Epithelial cell of proximal tubule (primary cell): ENCODE results near the gene KCNJ6. TPM values are rescaled to one million over a fixed set of nuclear protein-coding genes. Genes with fewer than 3 reads are reported as not detected.

Experiments
- DNase-seq: peaks from one replicate; pipeline ENCODE4 v3.0.0-alpha.2; 2011; ENCODE audit warnings: low read depth
- H3K4me3 ChIP-seq: 2 replicates; pipeline ENCODE4 v1.5.1; 2011; ENCODE audit warnings: low read depth, mild to moderate bottlenecking, low read length
- total RNA-seq: library from RNA; depleted of rRNA; stranded (reverse); fragments of >200 nt; gene quantifications from 2 replicates; pipeline ENCODE4 v1.2.3, GENCODE V29; 2015
- TF ChIP-seq, protein P1 (sequence below): conservative IDR thresholded peaks from 2 replicates; pipeline ENCODE4 v1.5.1; 2012; ENCODE audit warnings: low read depth, mild to moderate bottlenecking, low read length

The KCNJ6 gene
- total RNA-seq, 1 donor from 2014 or later = under 0.01 TPM

DNA sequence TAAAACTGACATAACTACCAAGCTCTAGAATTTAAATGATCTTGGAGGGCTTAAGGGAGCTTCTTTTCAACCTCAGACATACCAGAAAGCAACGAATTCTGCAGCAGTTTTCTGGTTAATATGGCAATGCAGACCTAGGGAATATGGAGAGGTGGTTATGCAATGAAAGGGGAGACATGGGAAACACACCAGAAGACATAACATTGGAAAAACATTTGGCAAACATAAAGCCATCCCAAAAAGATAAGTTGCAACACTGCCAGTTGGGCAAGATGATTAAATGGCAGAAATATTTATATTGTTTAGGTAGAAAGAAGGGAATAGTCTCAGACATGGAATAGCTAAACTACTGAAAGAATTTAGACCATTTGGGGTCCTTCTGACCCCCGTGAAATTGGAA lies 104.5 kb downstream of the KCNJ6 start:
- TF ChIP-seq, protein P1, sequence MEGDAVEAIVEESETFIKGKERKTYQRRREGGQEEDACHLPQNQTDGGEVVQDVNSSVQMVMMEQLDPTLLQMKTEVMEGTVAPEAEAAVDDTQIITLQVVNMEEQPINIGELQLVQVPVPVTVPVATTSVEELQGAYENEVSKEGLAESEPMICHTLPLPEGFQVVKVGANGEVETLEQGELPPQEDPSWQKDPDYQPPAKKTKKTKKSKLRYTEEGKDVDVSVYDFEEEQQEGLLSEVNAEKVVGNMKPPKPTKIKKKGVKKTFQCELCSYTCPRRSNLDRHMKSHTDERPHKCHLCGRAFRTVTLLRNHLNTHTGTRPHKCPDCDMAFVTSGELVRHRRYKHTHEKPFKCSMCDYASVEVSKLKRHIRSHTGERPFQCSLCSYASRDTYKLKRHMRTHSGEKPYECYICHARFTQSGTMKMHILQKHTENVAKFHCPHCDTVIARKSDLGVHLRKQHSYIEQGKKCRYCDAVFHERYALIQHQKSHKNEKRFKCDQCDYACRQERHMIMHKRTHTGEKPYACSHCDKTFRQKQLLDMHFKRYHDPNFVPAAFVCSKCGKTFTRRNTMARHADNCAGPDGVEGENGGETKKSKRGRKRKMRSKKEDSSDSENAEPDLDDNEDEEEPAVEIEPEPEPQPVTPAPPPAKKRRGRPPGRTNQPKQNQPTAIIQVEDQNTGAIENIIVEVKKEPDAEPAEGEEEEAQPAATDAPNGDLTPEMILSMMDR = no peak
- no peak for DNase-seq
- no peak overlapping the region for H3K4me3 ChIP-seq

DNA sequence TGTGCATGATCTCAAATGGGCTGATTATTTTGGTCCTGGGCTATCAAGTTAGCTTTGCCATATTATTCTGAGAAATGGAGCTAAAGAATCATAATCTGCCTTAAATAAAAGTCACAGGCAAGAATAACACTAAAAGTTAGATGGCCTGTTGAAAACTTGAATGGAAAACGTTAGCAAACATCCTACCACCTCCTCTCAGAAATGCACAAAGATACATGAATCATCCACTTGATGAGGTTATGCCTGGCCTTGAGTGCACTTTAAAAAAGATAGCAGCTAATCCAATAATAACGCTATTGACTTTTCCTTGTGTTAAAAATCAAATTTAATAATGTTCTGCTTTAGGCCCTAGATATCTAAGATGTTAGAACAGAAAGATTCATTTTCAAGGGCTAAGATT lies 108.0 kb downstream of the KCNJ6 start:
- H3K4me3 ChIP-seq = no peak overlapping the region
- TF ChIP-seq, protein P1 = no peak
- no peak for DNase-seq

DNA sequence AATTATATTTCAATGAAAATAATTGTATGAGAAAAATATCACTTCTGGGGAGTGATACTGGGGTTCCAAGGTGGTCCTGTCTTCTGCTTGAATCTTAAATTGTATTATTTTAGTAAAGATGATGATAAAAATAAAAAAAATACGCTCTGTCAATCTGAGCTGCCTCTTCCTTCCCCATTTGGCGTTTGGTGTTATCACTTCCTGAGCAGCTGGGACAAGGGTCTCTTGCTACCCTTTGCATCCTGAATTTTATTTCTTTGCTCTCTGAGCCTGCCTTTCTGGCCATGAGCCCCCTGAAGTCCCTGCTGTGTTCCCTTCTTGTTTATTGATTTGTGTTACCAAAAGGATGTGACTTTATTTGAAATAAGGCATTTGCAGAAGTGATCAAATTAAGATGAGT lies 111.0 kb downstream of the KCNJ6 start:
- H3K4me3 ChIP-seq = no peak overlapping the region
- TF ChIP-seq, protein P1 = no peak

DNA sequence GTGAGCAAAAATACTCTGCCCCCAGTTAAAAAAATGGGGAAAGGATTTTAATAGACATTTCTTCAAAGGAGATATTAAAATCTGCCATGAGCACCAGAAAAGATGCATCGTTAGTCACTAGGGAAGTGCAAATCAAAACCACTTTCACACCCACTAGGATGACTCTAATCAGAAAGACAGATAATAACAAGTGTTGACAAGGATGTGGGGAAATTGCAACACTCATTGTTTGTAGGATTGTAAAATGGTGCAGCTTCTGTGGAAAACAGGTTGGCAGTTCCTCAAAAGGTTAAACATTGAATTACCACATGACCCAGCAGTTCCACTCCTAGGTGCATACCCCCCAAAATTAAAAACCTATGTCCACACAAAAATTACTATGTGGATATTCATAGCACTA lies 112.3 kb downstream of the KCNJ6 start:
- H3K4me3 ChIP-seq = no peak overlapping the region
- DNase-seq = no peak
- TF ChIP-seq, protein P1 = no peak

More for the DNA sequence above, 111.0 kb downstream of the KCNJ6 start:
- DNase-seq = no peak

GRCh38 chr21:37803101-37803651 lies 113.1 kb downstream of the KCNJ6 start:
- no peak for DNase-seq
- TF ChIP-seq, protein P1 = no peak
- no peak overlapping the region for H3K4me3 ChIP-seq

- no peak for DNase-seq
- TF ChIP-seq, protein P1 = no peak
Observed at GRCh38 chr21:37800456-37801061, 115.7 kb downstream of the KCNJ6 start.

GRCh38 chr21:37800057-37800455 lies 116.2 kb downstream of the KCNJ6 start:
- no peak for DNase-seq
- TF ChIP-seq, protein P1 = no peak
- no peak overlapping the region for H3K4me3 ChIP-seq

More at GRCh38 chr21:37800456-37801061, 115.7 kb downstream of the KCNJ6 start:
- H3K4me3 ChIP-seq = no peak overlapping the region
